HCT116 (cell line): ENCODE measurements around the gene HS6ST1. TPM values are rescaled to one million over a fixed set of nuclear protein-coding genes. Genes with fewer than 3 reads are reported as not detected.

Experiments used
- ATAC-seq: fragments of 200-7000 bp; cut with Tn5 transposase; 2 replicates; pipeline ENCODE4 v1.9.1; 2020; ENCODE audit warnings: mild to moderate bottlenecking, moderate library complexity
- BruUV-seq: library from RNA; stranded (reverse); fragments of 400-500 nt; replicated peaks from 2 replicates; lab custom pipeline; 2021; lab: Mats Ljungman, UMichigan
- CTCF ChIA-PET: fragments of 300-600 bp; sonication (Branson Sonifier 250); formaldehyde crosslinking; loops from one replicate; lab custom pipeline; 2021; ENCODE audit warnings: antibody characterized with exemption; lab: Charles Lee
- POLR2A ChIA-PET: fragments of 300-600, 350-600 bp; sonication (Branson Sonifier 250); formaldehyde crosslinking; loops from one replicate; lab custom pipeline; 2021; ENCODE audit warnings: antibody characterized with exemption; lab: Charles Lee
- RAD21 ChIA-PET, 2 experiments: fragments of 300-600 bp; sonication (Branson Sonifier 250); formaldehyde crosslinking; loops; one replicate each; lab custom pipeline; 2023; ENCODE audit warnings: low total read pairs in 2 of 2; ENCODE audit not compliant: uncharacterized antibody in 2 of 2, unreplicated experiment in 2 of 2, low non-redundant PET in 1 of 2; lab: Charles Lee
- DNase-seq: peaks from one replicate; pipeline ENCODE4 v3.0.0-alpha.2; 2010; ENCODE audit warnings: low read depth, low spot score
- H2AFZ ChIP-seq: fragments of 200-600 bp; shearing (Covaris generic), sonication (generic); 2 replicates; pipeline ENCODE4 v1.6.1; 2017; ENCODE audit warnings: low read depth, mixed run types, mixed read lengths, antibody characterized with exemption, low read length; ENCODE audit not compliant: poor library complexity, severe bottlenecking
- H3K27ac ChIP-seq: 2 replicates; pipeline ENCODE4 v1.5.1; 2012; ENCODE audit warnings: low read depth, low read length
- H3K27me3 ChIP-seq: fragments of 200-600 bp; sonication (generic); 2 replicates; pipeline ENCODE4 v1.6.1; 2016; ENCODE audit warnings: mixed run types, low read length, mixed read lengths; ENCODE audit not compliant: insufficient read depth
- H3K36me3 ChIP-seq, 2 experiments: fragments of 200-500 bp in 1 of 2; fragments of 200-600 bp in 1 of 2; sonication (Bioruptor generic) in 1 of 2; sonication (generic) in 1 of 2; 2 replicates each; pipeline versions ENCODE4 v1.5.1 to v1.6.1; 2014 to 2016; ENCODE audit warnings: low read length in 2 of 2, inconsistent platforms in 1 of 2, mixed read lengths in 1 of 2, mixed run types in 1 of 2; ENCODE audit not compliant: insufficient read depth in 2 of 2, control insufficient read depth in 1 of 2
- H3K4me1 ChIP-seq, 2 experiments: fragments of 200-600 bp in 1 of 2; sonication (generic) in 1 of 2; 2 replicates each; pipeline versions ENCODE4 v1.5.1 to v1.6.1; 2012 to 2017; ENCODE audit warnings: low read length in 2 of 2, inconsistent platforms in 1 of 2, mild to moderate bottlenecking in 1 of 2, mixed read lengths in 1 of 2, mixed run types in 1 of 2, moderate library complexity in 1 of 2; ENCODE audit not compliant: insufficient read depth in 2 of 2, control insufficient read depth in 1 of 2
- H3K4me2 ChIP-seq: fragments of 200-600 bp; sonication (generic); 2 replicates; pipeline ENCODE4 v1.6.1; 2017; ENCODE audit warnings: mixed run types, low read length, mixed read lengths
- H3K4me3 ChIP-seq, 2 experiments: fragments of 200-600 bp in 1 of 2; sonication (generic) in 1 of 2; replicated peaks in 1 of 2; 2 replicates each; pipeline ENCODE4 v1.5.1; 2011 to 2016; ENCODE audit warnings: low read length in 2 of 2, control low read depth in 1 of 2, low read depth in 1 of 2, mild to moderate bottlenecking in 1 of 2, mixed read lengths in 1 of 2, mixed run types in 1 of 2
- H3K79me2 ChIP-seq: fragments of 200-600 bp; sonication (generic); 2 replicates; pipeline ENCODE4 v1.6.1; 2017; ENCODE audit warnings: mild to moderate bottlenecking, mixed run types, low read length, moderate library complexity, mixed read lengths; ENCODE audit not compliant: insufficient read depth
- H3K9ac ChIP-seq: fragments of 200-600 bp; sonication (generic); 2 replicates; pipeline ENCODE4 v1.6.1; 2016; ENCODE audit warnings: low read length, mixed read lengths
- H3K9me2 ChIP-seq: fragments of 200-600 bp; sonication (generic), shearing (Covaris generic); 2 replicates; pipeline ENCODE4 v1.6.1; 2017; ENCODE audit warnings: mixed run types, mild to moderate bottlenecking, moderate library complexity; ENCODE audit not compliant: insufficient read depth
- H3K9me3 ChIP-seq, 2 experiments: fragments of 200-500 bp in 1 of 2; fragments of 200-600 bp in 1 of 2; sonication (Bioruptor generic) in 1 of 2; sonication (generic) in 1 of 2; 2 replicates each; pipeline ENCODE4 v1.6.1; 2014 to 2017; ENCODE audit warnings: low read length in 2 of 2, mixed read lengths in 2 of 2, inconsistent platforms in 1 of 2, low read depth in 1 of 2, mild to moderate bottlenecking in 1 of 2, mixed run types in 1 of 2, moderate library complexity in 1 of 2; ENCODE audit not compliant: control insufficient read depth in 1 of 2, insufficient read depth in 1 of 2
- H4K20me1 ChIP-seq: fragments of 200-600 bp; sonication (generic), shearing (Covaris generic); 2 replicates; pipeline ENCODE4 v1.6.1; 2017; ENCODE audit warnings: mixed run types, mild to moderate bottlenecking, moderate library complexity; ENCODE audit not compliant: insufficient read depth
- CBX3 ChIP-seq: IDR thresholded peaks from 2 replicates; pipeline ENCODE4 v1.6.1; 2012; ENCODE audit warnings: low read depth
- EGR1 ChIP-seq: IDR thresholded peaks from 2 replicates; pipeline ENCODE4 v1.6.1; 2012; ENCODE audit warnings: low read depth
- ELF1 ChIP-seq: IDR thresholded peaks from 2 replicates; pipeline ENCODE4 v1.6.1; 2012; ENCODE audit warnings: low read depth, borderline replicate concordance
- FOSL1 ChIP-seq: IDR thresholded peaks from 2 replicates; pipeline ENCODE4 v1.6.1; 2012; ENCODE audit warnings: low read depth
- POLR2A ChIP-seq: IDR thresholded peaks from 2 replicates; pipeline ENCODE4 v1.7.0; 2011; ENCODE audit warnings: borderline replicate concordance; ENCODE audit not compliant: insufficient read depth, insufficient read length; ENCODE audit errors: extremely low read depth
- POLR2AphosphoS5 ChIP-seq: IDR thresholded peaks from 2 replicates; pipeline ENCODE4 v1.6.1; 2011; ENCODE audit warnings: mild to moderate bottlenecking, low read depth, low read length, moderate library complexity
- SRF ChIP-seq: IDR thresholded peaks from 2 replicates; pipeline ENCODE4 v1.6.1; 2012; ENCODE audit warnings: low read depth
- TCF7L2 ChIP-seq: IDR thresholded peaks from 2 replicates; pipeline ENCODE4 v1.7.0; 2011; ENCODE audit warnings: borderline replicate concordance, inconsistent platforms; ENCODE audit not compliant: insufficient read depth, insufficient read length; ENCODE audit errors: extremely low read depth
- ZFX ChIP-seq: fragments of 450-650 bp; IDR thresholded peaks from 2 replicates; pipeline ENCODE4 v1.6.1; 2017
- ZNF274 ChIP-seq: fragments of 200-500 bp; sonication (Bioruptor generic); IDR thresholded peaks from 2 replicates; pipeline ENCODE4 v1.6.1; 2014; ENCODE audit warnings: mild to moderate bottlenecking, low read depth, low read length, inconsistent platforms
- intact Hi-C: fragments of 100-400 bp; cut with micrococcal nuclease; formaldehyde crosslinking; loops from 2 replicates; pipeline ENCODE4 v1.10.0; 2022
- total RNA-seq: library from RNA; stranded (reverse); gene quantifications from one replicate; pipeline ENCODE4 v1.2.1, GENCODE V29; 2021; ENCODE audit not compliant: unreplicated experiment
- TF ChIP-seq, protein P1 (sequence below): IDR thresholded peaks from 2 replicates; pipeline ENCODE4 v1.6.1; 2011; ENCODE audit warnings: mild to moderate bottlenecking, low read length, moderate library complexity; ENCODE audit not compliant: insufficient replicate concordance; ENCODE audit errors: extremely low read depth
- TF ChIP-seq, protein P2 (sequence below): IDR thresholded peaks from 2 replicates; pipeline ENCODE4 v1.6.1; 2012

Gene HS6ST1
- total RNA-seq, 1 experiment from 2014 or later: 35.0 TPM

DNA sequence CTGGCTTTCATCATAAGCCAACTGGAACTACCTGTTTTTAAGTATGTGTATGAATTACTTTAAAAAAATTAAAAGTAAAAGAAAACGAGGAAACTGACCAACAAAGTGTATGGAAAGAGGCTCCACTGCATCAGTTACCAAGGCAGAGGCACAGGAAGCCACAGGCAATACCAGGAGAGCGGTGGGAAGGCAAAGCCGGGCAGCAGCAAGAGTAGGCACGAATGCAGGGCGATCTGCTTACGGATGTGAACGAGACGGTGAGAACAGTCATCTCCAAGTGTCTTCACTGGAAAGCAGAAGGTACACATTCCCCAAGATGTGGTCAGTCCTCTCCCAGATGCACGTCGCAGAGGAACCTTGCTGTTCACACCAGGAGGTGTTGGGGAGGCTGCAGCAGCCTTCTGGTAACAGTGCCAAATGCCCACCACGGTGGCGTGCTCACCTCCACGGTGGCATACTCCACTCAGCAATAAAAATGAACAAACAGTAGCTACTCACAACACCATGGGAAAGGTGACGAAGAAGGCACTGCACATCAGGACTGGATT is 43.1 kb downstream of the HS6ST1 start:
- DNase-seq: no peak
- Histone ChIP-seq H2AFZ (no peak overlapping the region), H4K20me1 (no peaks in the 10 kb centered on the region), H3K79me2 (peaks cover 6% of the 10 kb centered on the region; the same call in 1 of the 2 replicates), H3K9me3 (peaks cover 7 to 9% of the 10 kb centered on the region in 2 experiments; a peak in 2 of 4 replicates), H3K4me3 (no peak overlapping the region)
- intact Hi-C loops: no loop called here
- POLR2A ChIA-PET: no interaction called here
- TF ChIP-seq, protein P1, sequence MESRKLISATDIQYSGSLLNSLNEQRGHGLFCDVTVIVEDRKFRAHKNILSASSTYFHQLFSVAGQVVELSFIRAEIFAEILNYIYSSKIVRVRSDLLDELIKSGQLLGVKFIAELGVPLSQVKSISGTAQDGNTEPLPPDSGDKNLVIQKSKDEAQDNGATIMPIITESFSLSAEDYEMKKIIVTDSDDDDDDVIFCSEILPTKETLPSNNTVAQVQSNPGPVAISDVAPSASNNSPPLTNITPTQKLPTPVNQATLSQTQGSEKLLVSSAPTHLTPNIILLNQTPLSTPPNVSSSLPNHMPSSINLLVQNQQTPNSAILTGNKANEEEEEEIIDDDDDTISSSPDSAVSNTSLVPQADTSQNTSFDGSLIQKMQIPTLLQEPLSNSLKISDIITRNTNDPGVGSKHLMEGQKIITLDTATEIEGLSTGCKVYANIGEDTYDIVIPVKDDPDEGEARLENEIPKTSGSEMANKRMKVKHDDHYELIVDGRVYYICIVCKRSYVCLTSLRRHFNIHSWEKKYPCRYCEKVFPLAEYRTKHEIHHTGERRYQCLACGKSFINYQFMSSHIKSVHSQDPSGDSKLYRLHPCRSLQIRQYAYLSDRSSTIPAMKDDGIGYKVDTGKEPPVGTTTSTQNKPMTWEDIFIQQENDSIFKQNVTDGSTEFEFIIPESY: no peak
- TF ChIP-seq EGR1 (no peak), ZFX (no peak)
- TF ChIP-seq, all 23 proteins: peak for 0
- H3K27me3 ChIP-seq: no peaks in the 10 kb centered on the region
- H3K4me2 ChIP-seq: no peak overlapping the region
- RAD21 ChIA-PET: no interaction called here
- no peak overlapping the region for H3K9ac ChIP-seq
- CTCF ChIA-PET: no interaction called here
- no TSS peak for BruUV-seq
- peaks cover 3% of the 10 kb centered on the region in 2 experiments; a peak in 2 of 4 replicates for H3K36me3 ChIP-seq
- ATAC-seq: no peak
- H3K4me1 ChIP-seq: no peaks in the 10 kb centered on the region
- H3K9me2 ChIP-seq: no peaks in the 10 kb centered on the region
- no peak overlapping the region for H3K27ac ChIP-seq

DNA sequence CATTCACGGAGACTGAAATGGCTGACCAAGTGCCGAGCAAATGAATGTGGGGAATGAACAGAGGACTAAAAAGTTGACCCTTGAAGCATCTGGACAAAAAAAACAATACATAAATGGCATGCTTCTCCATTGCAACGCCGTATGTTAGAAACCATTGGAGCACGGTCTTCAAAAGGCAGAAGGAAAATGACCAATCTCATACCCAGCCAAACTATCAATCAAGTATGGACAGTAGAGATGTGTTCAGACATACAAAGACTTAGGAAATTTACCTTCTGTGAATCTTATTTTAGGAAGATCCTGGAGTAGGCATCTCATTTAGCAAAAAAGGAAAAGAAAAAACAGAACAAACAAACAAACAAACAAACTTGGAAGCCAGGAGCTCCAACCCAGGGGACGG is 44.5 kb downstream of the HS6ST1 start:
- Histone ChIP-seq H3K9me3 (peaks cover 7 to 9% of the 10 kb centered on the region in 2 experiments; a peak in 2 of 4 replicates), H4K20me1 (no peaks in the 10 kb centered on the region), H3K36me3 (peaks cover 3% of the 10 kb centered on the region in 2 experiments; a peak in 2 of 4 replicates), H3K79me2 (peaks cover under 1% of the 10 kb centered on the region; the same call in 1 of the 2 replicates), H3K27me3 (no peaks in the 10 kb centered on the region), H3K9me2 (no peaks in the 10 kb centered on the region), H3K27ac (no peak overlapping the region), H3K9ac (no peak overlapping the region), H3K4me2 (no peak overlapping the region), H3K4me3 (no peak overlapping the region), H2AFZ (no peak overlapping the region), H3K4me1 (no peaks in the 10 kb centered on the region)
- no TSS peak for BruUV-seq
- RAD21 ChIA-PET: no interaction called here
- ATAC-seq (no peak), DNase-seq (no peak)
- POLR2A ChIA-PET: no interaction called here
- intact Hi-C loops: no loop called here
- CTCF ChIA-PET: no interaction called here
- TF ChIP-seq, protein P2, sequence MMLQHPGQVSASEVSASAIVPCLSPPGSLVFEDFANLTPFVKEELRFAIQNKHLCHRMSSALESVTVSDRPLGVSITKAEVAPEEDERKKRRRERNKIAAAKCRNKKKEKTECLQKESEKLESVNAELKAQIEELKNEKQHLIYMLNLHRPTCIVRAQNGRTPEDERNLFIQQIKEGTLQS: no peak
- TF ChIP-seq POLR2AphosphoS5 (no peak), FOSL1 (no peak), POLR2A (no peak), ELF1 (no peak), ZNF274 (no peak), CBX3 (no peak), SRF (no peak), TCF7L2 (no peak)
- TF ChIP-seq, protein P1: no peak
